ENCODE results near the gene CHPF. TPM values are rescaled to one million over a fixed set of nuclear protein-coding genes. Genes with fewer than 3 reads are reported as not detected.

The CHPF gene
- total RNA-seq, 1 experiment from 2014 or later, result 17.5 TPM

DNA sequence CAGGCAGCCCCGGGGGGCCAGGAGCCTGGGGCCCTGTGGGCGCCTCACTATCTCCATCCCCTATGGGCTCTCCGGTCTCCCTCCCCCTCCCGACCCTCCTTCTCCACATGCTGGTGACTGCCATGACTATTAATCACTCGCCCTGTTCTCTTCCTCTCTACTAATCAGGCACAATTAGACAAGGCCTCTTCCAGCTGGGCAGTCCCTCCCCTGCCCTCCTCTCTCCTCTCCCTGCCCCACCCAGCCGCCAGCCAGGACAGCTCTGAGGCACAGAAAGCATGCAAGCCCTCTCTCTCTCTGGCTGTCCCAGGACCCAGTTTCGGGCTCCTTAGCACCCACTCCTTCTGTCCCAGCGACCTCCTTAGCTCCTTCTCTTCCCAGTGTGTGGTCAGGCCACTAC lies 23.5 kb downstream of the CHPF start:
- H3K9me3 ChIP-seq (ENCODE audit: control insufficient read depth, insufficient read depth, low read depth, low read length), result no peaks in the 10 kb centered on the region
- POLR2A ChIA-PET, result no interaction called here
- TF ChIP-seq POLR2AphosphoS5 (IDR thresholded peaks at IDR 0.05; ENCODE audit: low read depth, low read length) (no peak), SIN3A (IDR thresholded peaks at IDR 0.05; ENCODE audit: borderline replicate concordance, insufficient read depth, low read depth, low read length) (no peak), TCF7L2 (IDR thresholded peaks at IDR 0.05; ENCODE audit: low read depth, low read length) (no peak)
- TF ChIP-seq, protein P1, sequence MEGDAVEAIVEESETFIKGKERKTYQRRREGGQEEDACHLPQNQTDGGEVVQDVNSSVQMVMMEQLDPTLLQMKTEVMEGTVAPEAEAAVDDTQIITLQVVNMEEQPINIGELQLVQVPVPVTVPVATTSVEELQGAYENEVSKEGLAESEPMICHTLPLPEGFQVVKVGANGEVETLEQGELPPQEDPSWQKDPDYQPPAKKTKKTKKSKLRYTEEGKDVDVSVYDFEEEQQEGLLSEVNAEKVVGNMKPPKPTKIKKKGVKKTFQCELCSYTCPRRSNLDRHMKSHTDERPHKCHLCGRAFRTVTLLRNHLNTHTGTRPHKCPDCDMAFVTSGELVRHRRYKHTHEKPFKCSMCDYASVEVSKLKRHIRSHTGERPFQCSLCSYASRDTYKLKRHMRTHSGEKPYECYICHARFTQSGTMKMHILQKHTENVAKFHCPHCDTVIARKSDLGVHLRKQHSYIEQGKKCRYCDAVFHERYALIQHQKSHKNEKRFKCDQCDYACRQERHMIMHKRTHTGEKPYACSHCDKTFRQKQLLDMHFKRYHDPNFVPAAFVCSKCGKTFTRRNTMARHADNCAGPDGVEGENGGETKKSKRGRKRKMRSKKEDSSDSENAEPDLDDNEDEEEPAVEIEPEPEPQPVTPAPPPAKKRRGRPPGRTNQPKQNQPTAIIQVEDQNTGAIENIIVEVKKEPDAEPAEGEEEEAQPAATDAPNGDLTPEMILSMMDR (IDR thresholded peaks at IDR 0.05), result no peak
- TF ChIP-seq, protein P2, sequence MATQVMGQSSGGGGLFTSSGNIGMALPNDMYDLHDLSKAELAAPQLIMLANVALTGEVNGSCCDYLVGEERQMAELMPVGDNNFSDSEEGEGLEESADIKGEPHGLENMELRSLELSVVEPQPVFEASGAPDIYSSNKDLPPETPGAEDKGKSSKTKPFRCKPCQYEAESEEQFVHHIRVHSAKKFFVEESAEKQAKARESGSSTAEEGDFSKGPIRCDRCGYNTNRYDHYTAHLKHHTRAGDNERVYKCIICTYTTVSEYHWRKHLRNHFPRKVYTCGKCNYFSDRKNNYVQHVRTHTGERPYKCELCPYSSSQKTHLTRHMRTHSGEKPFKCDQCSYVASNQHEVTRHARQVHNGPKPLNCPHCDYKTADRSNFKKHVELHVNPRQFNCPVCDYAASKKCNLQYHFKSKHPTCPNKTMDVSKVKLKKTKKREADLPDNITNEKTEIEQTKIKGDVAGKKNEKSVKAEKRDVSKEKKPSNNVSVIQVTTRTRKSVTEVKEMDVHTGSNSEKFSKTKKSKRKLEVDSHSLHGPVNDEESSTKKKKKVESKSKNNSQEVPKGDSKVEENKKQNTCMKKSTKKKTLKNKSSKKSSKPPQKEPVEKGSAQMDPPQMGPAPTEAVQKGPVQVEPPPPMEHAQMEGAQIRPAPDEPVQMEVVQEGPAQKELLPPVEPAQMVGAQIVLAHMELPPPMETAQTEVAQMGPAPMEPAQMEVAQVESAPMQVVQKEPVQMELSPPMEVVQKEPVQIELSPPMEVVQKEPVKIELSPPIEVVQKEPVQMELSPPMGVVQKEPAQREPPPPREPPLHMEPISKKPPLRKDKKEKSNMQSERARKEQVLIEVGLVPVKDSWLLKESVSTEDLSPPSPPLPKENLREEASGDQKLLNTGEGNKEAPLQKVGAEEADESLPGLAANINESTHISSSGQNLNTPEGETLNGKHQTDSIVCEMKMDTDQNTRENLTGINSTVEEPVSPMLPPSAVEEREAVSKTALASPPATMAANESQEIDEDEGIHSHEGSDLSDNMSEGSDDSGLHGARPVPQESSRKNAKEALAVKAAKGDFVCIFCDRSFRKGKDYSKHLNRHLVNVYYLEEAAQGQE (IDR thresholded peaks at IDR 0.05; ENCODE audit: insufficient read depth in 1 of 2, low read depth in 2 of 2, low read length in 1 of 2), result no peak
- intact Hi-C loops (cut with micrococcal nuclease; ENCODE audit: unreplicated experiment), result no loop called here
- no peaks in the 10 kb centered on the region for H3K27me3 ChIP-seq (ENCODE audit: control insufficient read depth, insufficient read depth, low read length)
- peaks cover 10% of the 10 kb centered on the region for H3K4me1 ChIP-seq (ENCODE audit: control insufficient read depth, insufficient read depth, low read length)
- H3K36me3 ChIP-seq (ENCODE audit: control insufficient read depth, insufficient read depth, low read length), result no peaks in the 10 kb centered on the region
- H3K27ac ChIP-seq (ENCODE audit: low read length), result no peak overlapping the region
- in situ Hi-C loops (cut with HindIII; ENCODE audit: low pct_unique_long_range_greater_than_20kb, low sequenced_read_pairs), result no loop called here
- H3K4me3 ChIP-seq (ENCODE audit: low read depth in 2 of 2, low read length in 2 of 2), result no peak overlapping the region
- ATAC-seq, result no peak
- CTCF ChIA-PET, result interaction anchor here (0.8 to 2.9 kb wide), 9 partner anchors 9 to 117 kb away, joined by 3 to 12 read pairs (median 7); partner anchors contain the start of gene GMPPA
- BruUV-seq (replicated peaks), result no TSS peak
- no peak for DNase-seq (ENCODE audit: low read depth, low spot score)

DNA sequence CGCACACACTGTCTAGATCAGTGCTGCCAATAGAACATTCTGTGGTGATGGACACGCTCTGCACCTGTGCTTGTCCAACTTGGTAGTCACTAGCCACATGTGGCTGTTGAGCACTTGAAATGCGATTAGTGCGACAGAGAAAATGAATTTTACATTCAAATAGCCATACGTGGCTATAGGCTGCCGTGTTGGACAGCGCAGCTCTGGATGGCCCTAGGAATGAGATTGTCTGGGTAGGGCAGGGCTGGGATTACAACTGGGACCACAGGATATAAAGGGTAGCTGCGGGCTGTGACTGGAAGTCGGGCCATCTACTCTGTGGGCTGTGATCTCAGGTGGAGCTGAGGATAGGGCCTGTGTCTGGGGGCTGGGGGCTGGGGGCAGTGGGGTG lies 24.1 kb downstream of the CHPF start:
- POLR2A ChIA-PET, result no interaction called here

More for the DNA sequence above, 24.1 kb downstream of the CHPF start:
- Histone ChIP-seq H3K9me3 (ENCODE audit: control insufficient read depth, insufficient read depth, low read depth, low read length) (no peaks in the 10 kb centered on the region), H3K27ac (ENCODE audit: low read length) (no peak overlapping the region), H3K4me1 (ENCODE audit: control insufficient read depth, insufficient read depth, low read length) (peaks cover 10% of the 10 kb centered on the region), H3K27me3 (ENCODE audit: control insufficient read depth, insufficient read depth, low read length) (no peaks in the 10 kb centered on the region), H3K4me3 (ENCODE audit: low read depth in 2 of 2, low read length in 2 of 2) (no peak overlapping the region), H3K36me3 (ENCODE audit: control insufficient read depth, insufficient read depth, low read length) (no peaks in the 10 kb centered on the region)
- intact Hi-C loops (cut with micrococcal nuclease; ENCODE audit: unreplicated experiment) (no loop called here), in situ Hi-C loops (cut with HindIII; ENCODE audit: low pct_unique_long_range_greater_than_20kb, low sequenced_read_pairs) (no loop called here)
- TF ChIP-seq, protein P1 (IDR thresholded peaks at IDR 0.05), result no peak
- TF ChIP-seq, protein P2 (IDR thresholded peaks at IDR 0.05; ENCODE audit: insufficient read depth in 1 of 2, low read depth in 2 of 2, low read length in 1 of 2), result peak in 1 of 2 experiments; percentile 41; a peak in 1 of 4 replicates
- CTCF ChIA-PET, result interaction anchor here (0.8 to 2.9 kb wide), 4 partner anchors 21 to 117 kb away, joined by 3 to 12 read pairs (median 7); partner anchors contain the start of gene GMPPA
- no TSS peak for BruUV-seq (replicated peaks)
- DNase-seq (ENCODE audit: low read depth, low spot score), result no peak
- ATAC-seq, result no peak

Measured in Panc1 (cell line).